GM12878 (cell line): ENCODE data around the gene CDH15. TPM values are rescaled to one million over a fixed set of nuclear protein-coding genes. Genes with fewer than 3 reads are reported as not detected.

ENCODE experiments used
- ATAC-seq: fragments of 200-7000 bp; cut with Tn5 transposase; 3 replicates; pipeline ENCODE4 v1.9.1; 2020; ENCODE audit warnings: mild to moderate bottlenecking, moderate library complexity
- BruUV-seq: library from RNA; stranded (reverse); fragments of 400-500 nt; replicated peaks from 2 replicates; lab custom pipeline; 2021; lab: Mats Ljungman, UMichigan
- CTCF ChIA-PET: fragments of 300-600 bp; sonication (Branson Sonifier 250); formaldehyde crosslinking; extraction: SDS; loops from one replicate; lab custom pipeline; 2021; ENCODE audit warnings: inconsistent platforms; lab: Yijun Ruan, JAX
- POLR2A ChIA-PET: fragments of 350-600 bp; formaldehyde crosslinking; extraction: SDS; loops from one replicate; lab custom pipeline; 2021; ENCODE audit warnings: inconsistent platforms; lab: Charles Lee
- RAD21 ChIA-PET: fragments of 300-600 bp; sonication (Branson Sonifier 250); formaldehyde crosslinking; loops from one replicate; lab custom pipeline; 2023; ENCODE audit warnings: antibody characterized with exemption; ENCODE audit not compliant: unreplicated experiment; lab: Charles Lee
- SMC1A ChIA-PET: fragments of 300-600 bp; sonication (Branson Sonifier 250); formaldehyde crosslinking; loops from one replicate; lab custom pipeline; 2023; ENCODE audit not compliant: unreplicated experiment, uncharacterized antibody; lab: Charles Lee
- DNase-seq: peaks from one replicate; pipeline ENCODE4 v3.0.0-alpha.2; 2011; ENCODE audit warnings: low read depth, low spot score
- FAIRE-seq: peaks from 3 replicates; lab custom pipeline; 2011; peaks lifted over from hg19 to GRCh38; lab: Jason Lieb, UNC
- H2AFZ ChIP-seq: 2 replicates; pipeline ENCODE4 v1.6.0; 2011; ENCODE audit warnings: low read depth, low read length, control low read depth; ENCODE audit not compliant: control insufficient read depth
- H3K27ac ChIP-seq: 2 replicates; pipeline ENCODE4 v1.5.1; 2011; ENCODE audit warnings: control low read depth; ENCODE audit not compliant: control insufficient read depth, insufficient read depth
- H3K27me3 ChIP-seq, 2 experiments: replicated peaks in 1 of 2; 2 replicates each; pipeline versions ENCODE4 v1.6.0 to v1.6.1; 2011; ENCODE audit warnings: low read length in 1 of 2; ENCODE audit not compliant: control insufficient read depth in 2 of 2, insufficient read depth in 2 of 2
- H3K36me3 ChIP-seq, 2 experiments: 2 replicates each; pipeline ENCODE4 v1.5.1; 2011; ENCODE audit warnings: low read length in 1 of 2; ENCODE audit not compliant: control insufficient read depth in 2 of 2, insufficient read depth in 2 of 2
- H3K4me1 ChIP-seq: 2 replicates; pipeline ENCODE4 v1.6.1; 2011; ENCODE audit warnings: mild to moderate bottlenecking, low read length, moderate library complexity, mixed read lengths; ENCODE audit not compliant: control insufficient read depth, insufficient read depth
- H3K4me2 ChIP-seq: 2 replicates; pipeline ENCODE4 v1.6.0; 2011; ENCODE audit warnings: control low read depth; ENCODE audit not compliant: control insufficient read depth, insufficient read depth
- H3K4me3 ChIP-seq: fragments of 200-600 bp; sonication (generic); 2 replicates; pipeline ENCODE4 v1.5.1; 2016
- H3K79me2 ChIP-seq: 2 replicates; pipeline ENCODE4 v1.6.0; 2011; ENCODE audit warnings: low read length; ENCODE audit not compliant: control insufficient read depth, insufficient read depth
- H3K9ac ChIP-seq: 2 replicates; pipeline ENCODE4 v1.8.0; 2011; ENCODE audit warnings: low read length, control low read depth, mixed read lengths; ENCODE audit not compliant: control insufficient read depth, insufficient read depth
- H3K9me3 ChIP-seq: replicated peaks from 3 replicates; pipeline ENCODE4 v1.5.1; 2011; ENCODE audit warnings: mild to moderate bottlenecking, low read length; ENCODE audit not compliant: control insufficient read depth, insufficient read depth
- H4K20me1 ChIP-seq: 2 replicates; pipeline ENCODE4 v1.6.0; 2011; ENCODE audit not compliant: control insufficient read depth, insufficient read depth
- ASH2L ChIP-seq: fragments of 300-600, 200-600 bp; sonication (generic); IDR thresholded peaks from 2 replicates; pipeline ENCODE4 v1.6.1; 2017; ENCODE audit warnings: low read depth, mild to moderate bottlenecking, borderline replicate concordance
- CBX3 ChIP-seq: fragments of 200-600 bp; sonication (generic); IDR thresholded peaks from 2 replicates; pipeline ENCODE4 v1.6.1; 2016; ENCODE audit warnings: low read depth, borderline replicate concordance
- CTCF ChIP-seq, 3 experiments: IDR thresholded peaks in 2 of 3; conservative IDR thresholded peaks in 1 of 3; 2 replicates each; pipeline ENCODE4 v1.5.1; 2011; ENCODE audit warnings: low read depth in 3 of 3, low read length in 3 of 3, mild to moderate bottlenecking in 3 of 3, control low read depth in 2 of 3, moderate library complexity in 2 of 3, inconsistent platforms in 1 of 3, mixed read lengths in 1 of 3; ENCODE audit not compliant: control insufficient read depth in 2 of 3, insufficient read depth in 1 of 3; ENCODE audit errors: extremely low read depth in 1 of 3
- EGR1 ChIP-seq, 2 experiments: IDR thresholded peaks; 1 replicate in 1 of 2; 2 replicates in 1 of 2; pipeline ENCODE4 v1.6.1; 2011 to 2012; ENCODE audit warnings: low read depth in 2 of 2, low read length in 2 of 2, borderline replicate concordance in 1 of 2, mild to moderate bottlenecking in 1 of 2, moderate library complexity in 1 of 2
- FOXM1 ChIP-seq: IDR thresholded peaks from 2 replicates; pipeline ENCODE4 v1.6.1; 2012; ENCODE audit warnings: low read depth, mild to moderate bottlenecking, inconsistent platforms, low read length, moderate library complexity
- HDGF ChIP-seq: fragments of 450-650 bp; IDR thresholded peaks from 2 replicates; pipeline ENCODE4 v1.6.1; 2016; ENCODE audit warnings: antibody characterized with exemption
- MEF2B ChIP-seq: fragments of 450-650 bp; IDR thresholded peaks from 2 replicates; pipeline ENCODE4 v1.6.1; 2018; ENCODE audit warnings: mild to moderate bottlenecking, moderate library complexity; ENCODE audit not compliant: partially characterized antibody, poor library complexity, severe bottlenecking
- MXI1 ChIP-seq: fragments of 150-350 bp; IDR thresholded peaks from 2 replicates; pipeline ENCODE4 v1.6.1; 2011; ENCODE audit warnings: low read depth, mild to moderate bottlenecking, inconsistent platforms, low read length, improper control_type of control experiment
- PAX5 ChIP-seq: IDR thresholded peaks from 2 replicates; pipeline ENCODE4 v1.6.1; 2011; ENCODE audit warnings: low read depth, low read length, borderline replicate concordance
- STAT1 ChIP-seq: fragments of 450-650 bp; conservative IDR thresholded peaks from 2 replicates; pipeline ENCODE4 v1.6.1; 2014; ENCODE audit warnings: antibody characterized with exemption, mild to moderate bottlenecking
- ZZZ3 ChIP-seq: IDR thresholded peaks from 2 replicates; pipeline ENCODE4 v1.6.1; 2011; ENCODE audit warnings: low read depth; ENCODE audit not compliant: control insufficient read depth, insufficient read length
- WGBS: methylation state at CpG from one replicate; pipeline ENCODE4 v1.1.6; 2016; ENCODE audit warnings: low lambda C conversion rate; ENCODE audit not compliant: insufficient replicate concordance, insufficient coverage; ENCODE audit errors: missing lambda C conversion rate; 5-methylcytosine and 5-hydroxymethylcytosine counted together
- in situ Hi-C: fragments of 300-500 bp; cut with MboI; formaldehyde crosslinking; loops from 9 replicates; pipeline ENCODE4 v1.14.3; 2018; ENCODE audit warnings: mixed read lengths
- intact Hi-C: fragments of 100-400 bp; cut with micrococcal nuclease; formaldehyde crosslinking; loops from one replicate; pipeline ENCODE4 v1.14.2; 2022; ENCODE audit not compliant: unreplicated experiment
- polyA plus RNA-seq, 11 experiments: library from polyadenylated mRNA; depleted of rRNA in 4 of 11; unstranded in 6 of 11; stranded (reverse) in 5 of 11; fragments of >200 nt; fragmentation: Nextera tagmentation in 4 of 11; fragmentation: Illumina TruSeq in 1 of 11; extraction: Ambion mirVana in 4 of 11; extraction: Trizol in 1 of 11; gene quantifications; 1 replicate in 1 of 11; 2 replicates in 10 of 11; pipeline versions ENCODE4 v1.2.1 to v1.2.3, GENCODE V29; 2011 to 2016; ENCODE audit warnings: inconsistent platforms in 2 of 11, missing spikeins in 2 of 11, low read depth in 1 of 11
- total RNA-seq, 4 experiments: library from RNA; depleted of rRNA in 3 of 4; stranded (reverse); fragments of >200 nt in 3 of 4; fragmentation: Illumina TruSeq in 1 of 4; extraction: Trizol in 1 of 4; gene quantifications; 2 replicates each; pipeline versions ENCODE4 v1.2.1 to v1.2.3, GENCODE V29; 2013 to 2021
- TF ChIP-seq, protein P1 (sequence below): fragments of 150-350 bp; IDR thresholded peaks from 2 replicates; pipeline ENCODE4 v1.6.1; 2016; ENCODE audit warnings: low read depth, low read length

CDH15 gene
- total and polyA plus RNA-seq, 10 of the 15 experiments (the other 5 are each of a cell fraction or from before 2014, with no cell fraction given) = 0.02 to 0.06 TPM; not detected in 8

- WGBS = 58% methylated on average over 12 of the region's 12 CpGs
- no peaks in the 10 kb centered on the region for H3K9me3 ChIP-seq
- ChIA-PET POLR2A (no interaction called here), RAD21 (no interaction called here), CTCF (no interaction called here), SMC1A (no interaction called here)
- DNase-seq (no peak), FAIRE-seq (no peak), ATAC-seq (no peak)
- no peak overlapping the region for H3K4me3 ChIP-seq
- no peak overlapping the region for H3K4me2 ChIP-seq
- in situ Hi-C loops (no loop called here), intact Hi-C loops (loop anchor here (5.0 kb wide), 2 partner anchors 245 to 315 kb away; no protein-coding TSS in a partner anchor)
- TF ChIP-seq FOXM1 (no peak), ASH2L (no peak), HDGF (no peak), STAT1 (no peak), CBX3 (no peak), MXI1 (no peak), CTCF (IDR thresholded peaks at IDR 0.05 in 2 of 3, conservative IDR thresholded peaks at IDR 0.05 in 1 of 3; ENCODE audit: control insufficient read depth in 2 of 3, extremely low read depth in 1 of 3, insufficient read depth in 1 of 3, low read depth in 3 of 3, low read length in 3 of 3) (no peak), PAX5 (no peak), ZZZ3 (no peak), EGR1 (IDR thresholded peaks at IDR 0.05; ENCODE audit: borderline replicate concordance in 1 of 2, low read depth in 2 of 2, low read length in 2 of 2) (no peak), MEF2B (no peak)
- TF ChIP-seq, protein P1, sequence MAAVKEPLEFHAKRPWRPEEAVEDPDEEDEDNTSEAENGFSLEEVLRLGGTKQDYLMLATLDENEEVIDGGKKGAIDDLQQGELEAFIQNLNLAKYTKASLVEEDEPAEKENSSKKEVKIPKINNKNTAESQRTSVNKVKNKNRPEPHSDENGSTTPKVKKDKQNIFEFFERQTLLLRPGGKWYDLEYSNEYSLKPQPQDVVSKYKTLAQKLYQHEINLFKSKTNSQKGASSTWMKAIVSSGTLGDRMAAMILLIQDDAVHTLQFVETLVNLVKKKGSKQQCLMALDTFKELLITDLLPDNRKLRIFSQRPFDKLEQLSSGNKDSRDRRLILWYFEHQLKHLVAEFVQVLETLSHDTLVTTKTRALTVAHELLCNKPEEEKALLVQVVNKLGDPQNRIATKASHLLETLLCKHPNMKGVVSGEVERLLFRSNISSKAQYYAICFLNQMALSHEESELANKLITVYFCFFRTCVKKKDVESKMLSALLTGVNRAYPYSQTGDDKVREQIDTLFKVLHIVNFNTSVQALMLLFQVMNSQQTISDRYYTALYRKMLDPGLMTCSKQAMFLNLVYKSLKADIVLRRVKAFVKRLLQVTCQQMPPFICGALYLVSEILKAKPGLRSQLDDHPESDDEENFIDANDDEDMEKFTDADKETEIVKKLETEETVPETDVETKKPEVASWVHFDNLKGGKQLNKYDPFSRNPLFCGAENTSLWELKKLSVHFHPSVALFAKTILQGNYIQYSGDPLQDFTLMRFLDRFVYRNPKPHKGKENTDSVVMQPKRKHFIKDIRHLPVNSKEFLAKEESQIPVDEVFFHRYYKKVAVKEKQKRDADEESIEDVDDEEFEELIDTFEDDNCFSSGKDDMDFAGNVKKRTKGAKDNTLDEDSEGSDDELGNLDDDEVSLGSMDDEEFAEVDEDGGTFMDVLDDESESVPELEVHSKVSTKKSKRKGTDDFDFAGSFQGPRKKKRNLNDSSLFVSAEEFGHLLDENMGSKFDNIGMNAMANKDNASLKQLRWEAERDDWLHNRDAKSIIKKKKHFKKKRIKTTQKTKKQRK = no peak
- no peaks in the 10 kb centered on the region for H3K27me3 ChIP-seq
- no peak overlapping the region for H2AFZ ChIP-seq
- H3K4me1 ChIP-seq = no peaks in the 10 kb centered on the region; the same call in 1 of the 2 replicates
- H3K27ac ChIP-seq = no peak overlapping the region
- H3K36me3 ChIP-seq = no peaks in the 10 kb centered on the region
- no TSS peak for BruUV-seq
- no peak overlapping the region for H3K9ac ChIP-seq
- H4K20me1 ChIP-seq = no peaks in the 10 kb centered on the region
- peaks cover 7% of the 10 kb centered on the region for H3K79me2 ChIP-seq
Measured at GRCh38 chr16:89242795-89243200, 71.2 kb downstream of the CDH15 start.
